HG03571 (cell line): ENCODE measurements around the gene TMEM108.

ENCODE experiments used
- ATAC-seq: cut with Tn5 transposase; IDR thresholded peaks from one replicate; pipeline ENCODE4 v1.9.1; 2021; ENCODE audit not compliant: unreplicated experiment

Gene TMEM108

DNA sequence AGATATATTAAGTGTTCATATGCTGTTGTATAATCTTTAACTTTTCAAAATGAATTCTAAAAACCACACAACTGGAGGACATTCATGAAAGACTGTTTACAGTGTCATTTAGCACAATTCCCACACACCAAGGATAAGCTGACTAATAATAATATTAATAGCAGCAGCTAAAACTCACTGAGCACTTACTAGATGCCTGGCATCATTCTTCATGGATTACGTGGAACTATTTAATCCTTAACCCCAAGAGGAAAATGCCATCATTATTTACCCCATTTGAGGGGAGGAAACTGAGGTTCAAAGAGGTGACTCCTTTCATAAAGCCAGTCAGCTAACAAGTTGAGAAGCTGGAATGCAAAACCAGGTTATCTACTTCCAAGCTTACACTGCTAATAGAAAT, 77.0 kb downstream of the TMEM108 start:
- no peak for ATAC-seq

GRCh38 chr3:133117342-133117741, 79.2 kb downstream of the TMEM108 start:
- ATAC-seq = no peak

GRCh38 chr3:133119176-133119575, 81.0 kb downstream of the TMEM108 start:
- ATAC-seq = no peak

GRCh38 chr3:133121450-133121849, 83.3 kb downstream of the TMEM108 start:
- ATAC-seq = no peak

DNA sequence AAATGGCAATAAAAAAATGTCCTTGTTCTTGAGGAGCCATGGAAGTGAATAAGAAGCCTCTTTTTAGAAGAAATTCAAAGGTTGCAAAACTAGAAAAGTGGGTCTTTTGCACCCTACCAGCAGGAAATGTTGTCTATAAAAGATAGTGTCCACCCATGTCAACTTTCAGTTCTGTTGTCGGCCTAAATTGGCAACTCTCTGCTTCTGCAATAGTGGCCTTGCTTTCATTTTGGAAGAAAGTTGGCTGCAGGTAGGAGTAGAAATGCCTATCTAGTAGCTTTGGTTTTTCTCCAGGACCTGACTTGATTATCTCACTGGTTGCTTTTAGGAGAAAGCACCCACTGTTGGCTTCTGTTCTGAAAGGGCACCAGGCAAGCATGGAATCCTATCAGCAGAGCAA, 85.4 kb downstream of the TMEM108 start:
- no peak for ATAC-seq

- ATAC-seq = no peak
Observed at GRCh38 chr3:133124511-133124910, 86.3 kb downstream of the TMEM108 start.

DNA sequence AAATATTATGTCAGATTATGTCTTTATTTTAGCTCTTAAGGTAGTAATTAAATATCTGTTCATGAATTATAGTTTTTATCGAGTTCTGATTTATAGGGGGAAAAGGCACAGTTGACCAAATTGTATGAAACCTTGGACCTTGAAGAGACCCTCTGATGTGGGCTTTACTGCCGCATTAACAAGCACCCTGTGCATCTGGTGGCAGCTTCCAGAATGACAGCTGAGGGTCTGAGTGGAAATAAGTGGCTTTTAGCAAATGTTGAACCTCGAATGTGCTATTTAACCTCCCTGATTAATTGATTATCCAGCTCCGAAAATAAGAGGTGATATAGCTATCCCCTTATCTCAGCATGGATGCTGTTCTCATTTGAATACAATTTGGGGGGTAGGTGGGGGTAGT, 87.0 kb downstream of the TMEM108 start:
- ATAC-seq = no peak

- ATAC-seq = no peak
Observed at GRCh38 chr3:133125802-133126201, 87.6 kb downstream of the TMEM108 start.

DNA sequence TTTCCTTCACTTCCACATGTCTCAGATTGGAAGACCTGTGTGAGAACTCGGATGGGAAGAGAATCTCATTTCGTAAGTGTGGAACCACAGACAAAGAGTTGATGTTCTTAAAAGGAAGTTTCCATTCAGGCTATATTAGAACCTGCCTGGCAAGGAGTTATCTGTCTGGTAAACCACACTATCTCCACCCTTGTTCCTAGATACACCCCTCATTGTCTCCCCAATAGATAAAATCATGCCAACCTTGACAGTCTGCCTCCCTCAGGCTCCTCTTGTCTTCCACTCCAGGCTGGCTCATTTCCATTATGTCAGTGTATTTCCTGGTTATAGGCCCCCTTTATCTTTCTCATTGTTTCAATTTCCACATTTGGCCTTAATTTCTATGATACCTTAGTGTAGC, 89.2 kb downstream of the TMEM108 start:
- no peak for ATAC-seq

GRCh38 chr3:133130168-133130567, 92.0 kb downstream of the TMEM108 start:
- no peak for ATAC-seq

DNA sequence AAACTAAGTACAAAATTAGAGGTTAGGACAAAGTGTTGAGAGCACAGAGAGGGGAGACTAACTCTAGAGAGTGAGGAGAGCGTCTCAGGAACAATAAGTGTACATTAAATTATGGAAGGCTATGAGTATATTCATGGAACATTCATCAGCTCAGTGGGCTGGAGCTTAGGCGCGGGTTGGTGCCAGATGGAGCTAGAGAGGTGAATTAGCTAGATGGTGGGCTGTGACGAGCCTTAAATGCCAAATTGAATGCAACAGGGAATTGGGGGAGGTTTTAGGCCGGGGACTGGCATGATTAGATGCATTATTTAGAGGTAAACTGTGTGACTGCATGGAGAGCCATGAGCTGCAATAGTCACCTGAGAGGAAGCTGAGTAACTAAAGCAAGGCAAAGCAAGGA, 97.1 kb downstream of the TMEM108 start:
- ATAC-seq = no peak

DNA sequence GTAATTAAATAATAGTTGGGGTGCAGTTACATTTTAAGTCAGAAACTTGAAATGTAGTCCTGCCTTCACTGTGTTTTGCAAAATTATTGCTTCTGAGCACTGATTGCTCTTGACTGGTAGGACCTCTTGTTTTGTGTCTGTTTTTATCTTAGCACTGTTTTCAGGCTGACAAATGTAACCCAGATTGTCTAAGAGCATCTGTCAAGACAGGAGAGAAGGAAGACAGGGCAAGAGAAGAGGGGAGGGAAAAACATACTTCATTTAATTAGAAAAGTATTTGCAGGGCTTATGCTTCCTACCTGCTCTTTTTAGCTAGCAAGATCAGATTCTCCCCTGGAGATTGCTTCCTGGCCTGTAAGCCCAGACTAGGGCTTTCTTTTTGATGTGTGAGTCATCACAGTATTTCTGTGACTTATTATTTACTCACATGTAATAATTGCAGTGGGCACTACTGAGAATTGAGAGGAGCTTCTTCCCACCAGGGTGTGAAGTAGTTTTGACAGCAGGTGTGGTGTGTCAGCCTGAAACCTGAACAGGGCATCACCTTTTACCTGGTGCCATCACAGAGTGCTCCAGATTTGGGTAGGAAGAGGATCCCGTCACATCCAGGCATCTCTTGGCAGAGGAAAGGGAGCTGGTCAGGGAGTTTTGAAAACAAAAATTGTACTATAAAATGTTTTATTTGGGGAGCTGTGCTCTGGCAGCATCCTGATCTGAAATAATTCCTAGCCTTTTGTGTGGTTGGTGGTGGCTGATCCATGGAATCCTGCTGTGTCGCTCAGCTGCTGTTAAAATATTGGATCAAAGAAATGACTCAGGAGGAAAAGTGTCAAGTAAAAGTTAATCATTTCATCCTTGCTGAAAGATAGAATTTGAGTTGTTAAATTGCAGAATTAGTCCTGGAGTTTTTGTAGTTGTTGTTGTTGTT, 98.2 kb downstream of the TMEM108 start:
- ATAC-seq = peak; percentile 80

DNA sequence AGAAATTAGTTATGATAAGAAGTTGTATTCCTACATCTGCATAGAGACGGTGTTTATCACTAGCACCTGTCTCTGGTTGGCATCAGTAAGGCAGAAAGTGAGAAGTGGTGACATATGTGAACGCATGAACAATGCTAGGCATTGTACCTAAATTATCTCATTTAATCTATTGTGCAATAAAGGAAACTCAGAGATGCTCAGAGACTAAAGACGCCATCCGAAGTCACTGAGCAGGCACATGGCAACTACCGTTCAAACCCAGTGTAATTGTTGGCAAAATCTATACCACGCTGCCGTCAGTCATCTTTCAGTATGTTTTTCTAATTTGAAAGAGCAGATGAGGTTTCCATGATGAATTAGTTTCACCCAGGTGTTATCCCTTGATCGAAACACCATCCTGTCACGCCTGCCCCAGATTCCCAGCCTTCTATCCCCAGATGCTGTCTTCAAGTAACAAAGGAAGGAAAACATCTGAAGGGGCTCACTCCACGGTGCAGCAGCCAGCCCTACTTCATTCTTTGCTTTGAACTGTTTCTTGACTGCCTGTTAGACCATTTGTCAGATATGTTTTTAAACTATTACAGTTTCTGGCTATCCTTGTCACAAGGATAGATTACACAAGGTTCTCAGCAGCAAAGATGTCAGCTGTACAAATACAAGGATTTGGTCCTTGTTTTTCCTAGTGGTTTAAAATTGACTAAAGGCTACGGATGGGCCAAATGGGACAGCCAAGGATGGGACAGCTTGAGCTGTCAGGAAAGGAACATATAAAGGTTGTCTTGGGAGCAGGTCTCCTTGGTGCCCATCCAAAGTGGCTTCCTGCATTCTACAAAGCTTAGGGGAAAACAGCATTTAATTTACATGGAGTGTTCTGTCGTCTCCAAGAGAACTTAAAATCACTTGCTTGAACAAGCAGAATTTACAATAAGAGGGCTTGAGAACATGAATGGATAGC, 99.1 kb downstream of the TMEM108 start:
- no peak for ATAC-seq

DNA sequence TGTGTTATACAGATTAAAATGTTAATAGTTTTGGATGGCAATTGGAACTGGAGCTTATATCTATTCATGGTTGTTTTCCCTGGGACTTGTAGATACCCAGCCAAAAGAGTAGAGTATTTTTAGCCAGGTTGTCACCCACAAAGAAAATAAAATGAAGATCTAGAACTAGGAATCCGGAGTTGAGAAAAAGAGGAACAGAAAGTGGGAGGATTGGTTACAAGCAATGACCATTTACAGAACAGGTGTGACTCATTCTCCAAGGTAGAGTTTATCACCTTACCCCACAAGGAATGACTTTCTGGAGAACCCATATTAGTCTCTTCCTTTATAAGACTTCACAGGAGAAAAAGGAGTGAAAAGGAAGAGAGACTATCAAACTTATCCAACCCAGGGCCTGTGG, 99.8 kb downstream of the TMEM108 start:
- peak; percentile 79 for ATAC-seq

- no peak for ATAC-seq
Observed at GRCh38 chr3:133152056-133152455, 113.9 kb downstream of the TMEM108 start.

GRCh38 chr3:133152681-133153220, 114.6 kb downstream of the TMEM108 start:
- no peak for ATAC-seq

DNA sequence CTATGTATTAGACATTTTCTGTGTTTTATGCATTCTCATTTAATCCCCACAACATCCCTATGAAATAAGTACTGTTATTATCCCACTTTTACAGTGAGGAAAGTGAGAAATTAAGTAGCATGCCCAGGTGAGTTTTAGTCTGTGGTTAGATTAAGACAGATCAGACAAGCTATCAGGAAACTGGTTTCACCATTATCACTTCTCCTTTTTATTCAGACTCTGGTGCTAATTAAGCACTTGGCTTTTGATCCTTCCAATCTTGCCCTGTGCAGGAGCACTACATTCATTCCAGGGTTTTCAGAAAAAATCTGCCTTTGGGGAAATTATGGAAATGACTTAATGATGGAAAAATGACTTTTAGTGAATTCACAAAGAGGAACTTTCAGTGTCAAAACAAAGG, 115.2 kb downstream of the TMEM108 start:
- no peak for ATAC-seq

DNA sequence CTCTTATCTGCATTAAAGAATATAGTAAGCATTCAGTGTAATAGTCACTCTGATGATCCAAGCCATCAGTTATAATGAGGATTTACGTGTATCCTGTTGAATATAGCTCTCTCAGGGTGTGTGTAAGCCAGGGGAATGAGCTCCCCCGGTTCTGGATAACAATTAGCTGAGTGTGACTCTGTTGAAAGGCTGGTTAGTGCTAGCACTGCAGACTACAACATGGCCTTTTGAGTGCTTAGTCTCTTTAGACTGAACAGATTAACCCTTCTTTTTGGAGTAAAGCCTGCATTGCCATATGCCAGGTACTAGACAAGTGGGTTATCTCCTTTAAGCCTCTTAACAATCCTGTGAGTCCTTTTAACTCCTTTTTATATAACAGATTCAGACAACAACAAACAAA, 119.5 kb downstream of the TMEM108 start:
- no peak for ATAC-seq

- ATAC-seq = no peak
Observed at GRCh38 chr3:133158686-133159085, 120.5 kb downstream of the TMEM108 start.

DNA sequence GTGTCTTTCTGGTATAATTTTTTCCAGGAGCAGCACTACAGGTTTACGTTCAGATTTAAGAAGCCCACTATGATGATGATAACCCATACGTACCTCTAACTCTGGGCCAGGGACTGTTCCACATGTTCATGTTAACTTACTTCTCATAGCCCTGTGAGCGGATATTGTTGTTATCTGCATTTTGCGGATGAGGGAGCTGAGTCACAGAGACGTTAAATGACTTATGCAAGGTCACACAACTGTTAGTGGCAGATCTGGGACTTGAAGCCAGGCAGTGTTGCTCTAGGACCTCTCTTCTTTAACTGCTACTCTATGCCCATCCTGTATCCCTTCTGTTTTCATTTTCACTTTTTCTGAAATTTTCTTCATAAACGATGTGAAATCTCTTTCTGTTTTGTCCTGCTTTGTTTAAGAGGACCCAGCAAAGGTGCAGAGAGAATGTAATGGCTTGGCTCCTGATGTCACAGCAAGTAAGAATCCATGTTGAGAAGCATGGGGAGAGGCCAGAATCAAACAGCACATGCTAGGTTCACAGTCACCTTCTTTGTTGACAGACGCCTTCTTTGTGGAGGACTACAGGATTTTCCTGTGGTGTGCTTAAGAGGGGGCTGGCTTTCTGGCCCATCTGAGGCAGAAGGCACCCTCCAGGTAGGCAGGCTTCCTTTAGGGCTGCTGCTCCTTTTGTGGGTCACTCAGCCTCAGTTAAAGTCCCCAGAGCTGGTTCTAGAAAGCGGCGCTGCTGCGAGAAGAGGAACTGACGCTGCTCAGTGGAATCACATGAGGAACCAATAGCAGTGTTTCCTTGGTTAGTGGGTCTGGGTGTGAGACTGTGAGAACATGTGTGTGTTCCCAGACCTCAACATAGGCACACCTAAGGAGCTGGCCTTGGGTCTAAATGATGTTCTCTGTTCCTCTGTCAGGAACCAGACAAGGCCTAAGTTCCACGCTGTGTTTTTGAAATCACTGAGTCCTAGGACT, 121.6 kb downstream of the TMEM108 start:
- ATAC-seq = no peak
